K562 (cell line): ENCODE measurements around the gene CIAO3. TPM values are rescaled to one million over a fixed set of nuclear protein-coding genes. Genes with fewer than 3 reads are reported as not detected.

Source experiments
- ATAC-seq: fragments of 200-7000 bp; cut with Tn5 transposase; 3 replicates; pipeline ENCODE4 v1.9.1; 2020; ENCODE audit warnings: moderate library complexity
- BruUV-seq: library from RNA; stranded (reverse); fragments of 400-500 nt; replicated peaks from 2 replicates; lab custom pipeline; 2021; lab: Mats Ljungman, UMichigan
- CTCF ChIA-PET: fragments of 300-600 bp; formaldehyde crosslinking; extraction: SDS; loops from one replicate; lab custom pipeline; 2021; ENCODE audit warnings: low intra/inter-chr PET ratio; lab: Yijun Ruan, JAX
- POLR2A ChIA-PET: fragments of 300-600, 350-650 bp; sonication (Branson Sonifier 250); formaldehyde crosslinking; extraction: SDS; loops from one replicate; lab custom pipeline; 2021; ENCODE audit warnings: antibody characterized with exemption, inconsistent platforms; lab: Yijun Ruan, JAX
- DNase-seq, 4 experiments: peaks; one replicate each; pipeline versions ENCODE4 v3.0.0 to v3.0.0-alpha.2; 2011 to 2018; ENCODE audit warnings: low spot score in 3 of 4, mixed read lengths in 3 of 4; ENCODE audit errors: extremely low read depth in 1 of 4
- FAIRE-seq: peaks from 2 replicates; lab custom pipeline; 2011; peaks lifted over from hg19 to GRCh38; lab: Jason Lieb, UNC
- H2AFZ ChIP-seq: 2 replicates; pipeline ENCODE4 v1.6.0; 2011; ENCODE audit warnings: low read depth, low read length, control low read depth, inconsistent platforms
- H3K27ac ChIP-seq: fragments of 200-600 bp; 3 replicates; pipeline ENCODE4 v1.8.0; 2011; ENCODE audit warnings: low read depth, mild to moderate bottlenecking, control low read depth, inconsistent platforms, low read length, moderate library complexity, mixed read lengths; ENCODE audit errors: extremely low read depth
- H3K27me3 ChIP-seq, 2 experiments: fragments of 300-600 bp in 1 of 2; 2 replicates in 1 of 2; 3 replicates in 1 of 2; pipeline versions ENCODE4 v1.6.0 to v1.8.0; 2011; ENCODE audit warnings: inconsistent platforms in 2 of 2, low read length in 2 of 2, mild to moderate bottlenecking in 1 of 2, mixed read lengths in 1 of 2, moderate library complexity in 1 of 2; ENCODE audit not compliant: control insufficient read depth in 2 of 2, insufficient read depth in 2 of 2
- H3K36me3 ChIP-seq: fragments of 300-600 bp; 3 replicates; pipeline ENCODE4 v1.8.0; 2011; ENCODE audit warnings: mild to moderate bottlenecking, low read length, inconsistent platforms; ENCODE audit not compliant: control insufficient read depth, insufficient read depth
- H3K4me1 ChIP-seq, 2 experiments: fragments of 200-600 bp in 1 of 2; replicated peaks in 1 of 2; 2 replicates in 1 of 2; 3 replicates in 1 of 2; pipeline versions ENCODE4 v1.5.1 to v1.8.0; 2011; ENCODE audit warnings: inconsistent platforms in 2 of 2, low read length in 2 of 2, mild to moderate bottlenecking in 1 of 2, mixed read lengths in 1 of 2, moderate library complexity in 1 of 2; ENCODE audit not compliant: control insufficient read depth in 2 of 2, insufficient read depth in 2 of 2
- H3K4me2 ChIP-seq: 2 replicates; pipeline ENCODE4 v1.6.1; 2011; ENCODE audit warnings: low read length, control low read depth, inconsistent platforms, mixed read lengths; ENCODE audit not compliant: insufficient read depth
- H3K4me3 ChIP-seq: fragments of 200-600 bp; sonication (generic), shearing (Covaris generic); 2 replicates; pipeline ENCODE4 v1.5.1; 2016; ENCODE audit warnings: control low read depth, inconsistent platforms
- H3K79me2 ChIP-seq: fragments of 200-600 bp; 3 replicates; pipeline ENCODE4 v1.8.0; 2011; ENCODE audit warnings: low read length, inconsistent platforms; ENCODE audit not compliant: control insufficient read depth, insufficient read depth
- H3K9ac ChIP-seq, 2 experiments: 2 replicates each; pipeline versions ENCODE4 v1.6.0 to v1.6.1; 2011; ENCODE audit warnings: low read depth in 2 of 2, low read length in 2 of 2, control low read depth in 1 of 2, inconsistent platforms in 1 of 2, mild to moderate bottlenecking in 1 of 2, mixed read lengths in 1 of 2; ENCODE audit not compliant: insufficient read depth in 1 of 2
- H3K9me1 ChIP-seq: one replicate; pipeline ENCODE4 v1.6.0; 2011; ENCODE audit warnings: inconsistent platforms, mild to moderate bottlenecking, low read length, moderate library complexity; ENCODE audit not compliant: control insufficient read depth, insufficient read depth
- H3K9me3 ChIP-seq: replicated peaks from 2 replicates; pipeline ENCODE4 v1.5.1; 2011; ENCODE audit warnings: low read depth, low read length, inconsistent platforms; ENCODE audit not compliant: control insufficient read depth, insufficient read depth
- H4K20me1 ChIP-seq: replicated peaks from 2 replicates; pipeline ENCODE4 v1.6.1; 2011; ENCODE audit warnings: low read length, inconsistent platforms, mixed read lengths; ENCODE audit not compliant: control insufficient read depth, insufficient read depth
- E2F6 ChIP-seq, 2 experiments: IDR thresholded peaks; 2 replicates each; pipeline ENCODE4 v1.6.1; 2011; ENCODE audit warnings: borderline replicate concordance in 1 of 2, control low read depth in 1 of 2, low read depth in 1 of 2, low read length in 1 of 2, mild to moderate bottlenecking in 1 of 2, mixed read lengths in 1 of 2, moderate library complexity in 1 of 2; ENCODE audit not compliant: insufficient read depth in 1 of 2, insufficient read length in 1 of 2, poor library complexity in 1 of 2, severe bottlenecking in 1 of 2; ENCODE audit errors: extremely low read depth in 1 of 2
- ESRRA ChIP-seq: fragments of 450-650 bp; IDR thresholded peaks from 2 replicates; pipeline ENCODE4 v1.6.1; 2014; ENCODE audit warnings: low read depth, mild to moderate bottlenecking, moderate library complexity, borderline replicate concordance
- KAT7 ChIP-seq: sonication (generic); formaldehyde crosslinking; IDR thresholded peaks from 2 replicates; pipeline ENCODE4 v1.8.0; 2022; ENCODE audit warnings: missing genetic modification reagents, mild to moderate bottlenecking, borderline replicate concordance
- KDM4B ChIP-seq, 2 experiments: fragments of 450-650 bp in 1 of 2; sonication (generic) in 1 of 2; IDR thresholded peaks; 2 replicates each; pipeline ENCODE4 v1.6.1; 2016 to 2017; ENCODE audit warnings: borderline replicate concordance in 2 of 2, antibody characterized with exemption in 1 of 2, low read depth in 1 of 2, mild to moderate bottlenecking in 1 of 2
- POLR2AphosphoS5 ChIP-seq: IDR thresholded peaks from 2 replicates; pipeline ENCODE4 v1.6.1; 2011; ENCODE audit warnings: mild to moderate bottlenecking, low read depth, low read length, moderate library complexity; ENCODE audit not compliant: control insufficient read depth, insufficient read depth
- SIN3B ChIP-seq: fragments of 450-650 bp; IDR thresholded peaks from 2 replicates; pipeline ENCODE4 v1.6.1; 2017; ENCODE audit warnings: low read depth, mild to moderate bottlenecking, moderate library complexity
- ZBTB49 ChIP-seq: sonication (generic); formaldehyde crosslinking; IDR thresholded peaks from 2 replicates; pipeline ENCODE4 v1.8.0; 2022; ENCODE audit warnings: missing genetic modification reagents, mild to moderate bottlenecking, borderline replicate concordance
- ZNF124 ChIP-seq: sonication (generic); formaldehyde crosslinking; IDR thresholded peaks from 2 replicates; pipeline ENCODE4 v1.8.1; 2022; ENCODE audit warnings: missing genetic modification reagents
- ZNF395 ChIP-seq: fragments of 200-800 bp; sonication (Bioruptor generic); IDR thresholded peaks from 2 replicates; pipeline ENCODE4 v1.6.1; 2017; ENCODE audit warnings: missing genetic modification characterization, missing compliant biosample characterization
- WGBS: fragments of 100-300 bp; shearing (Covaris generic); methylation state at CpG from one replicate; pipeline ENCODE4 v1.1.6; 2016; ENCODE audit warnings: low coverage, mixed read lengths; ENCODE audit not compliant: insufficient coverage; ENCODE audit errors: missing lambda C conversion rate; 5-methylcytosine and 5-hydroxymethylcytosine counted together
- in situ Hi-C: fragments of 300-500 bp; cut with MboI; formaldehyde crosslinking; loops from 4 replicates; pipeline ENCODE4 v1.15.0; 2018; ENCODE audit warnings: inconsistent platforms, mixed read lengths
- intact Hi-C: fragments of 100-400 bp; cut with micrococcal nuclease; formaldehyde crosslinking; loops from 2 replicates; pipeline ENCODE4 v1.14.2; 2022
- polyA plus RNA-seq, 8 experiments: library from polyadenylated mRNA; depleted of rRNA in 4 of 8; stranded (reverse) in 5 of 8; unstranded in 3 of 8; fragments of >200 nt; fragmentation: Nextera tagmentation in 2 of 8; fragmentation: Illumina TruSeq in 1 of 8; extraction: Ambion mirVana in 2 of 8; extraction: Trizol in 1 of 8; gene quantifications; 2 replicates each; pipeline versions ENCODE4 v1.2.1 to v1.2.3, GENCODE V29; 2011 to 2014; ENCODE audit warnings: inconsistent platforms in 1 of 8, missing spikeins in 1 of 8
- total RNA-seq, 7 experiments: library from RNA; depleted of rRNA in 6 of 7; stranded (reverse); fragments of >200 nt in 6 of 7; fragmentation: Illumina TruSeq in 2 of 7; extraction: Trizol in 2 of 7; gene quantifications; 2 replicates each; pipeline versions ENCODE4 v1.2.1 to v1.2.3, GENCODE V29; 2011 to 2021; ENCODE audit warnings: low replicate concordance in 1 of 7

CIAO3 gene
- total and polyA plus RNA-seq, 9 of the 15 experiments (the other 6 are each of a cell fraction or from before 2014, with no cell fraction given), result 2.2 to 35.6 (median 18.7) TPM

GRCh38 chr16:720447-720989, 20.3 kb downstream of the CIAO3 start (continued):
- peak; percentile 80; the same call in 1 of the 2 replicates for TF ChIP-seq KAT7
- TF ChIP-seq E2F6 (IDR thresholded peaks at IDR 0.05; ENCODE audit: borderline replicate concordance in 1 of 2, extremely low read depth in 1 of 2, insufficient read depth in 1 of 2, insufficient read length in 1 of 2, low read depth in 1 of 2, low read length in 1 of 2, poor library complexity in 1 of 2, severe bottlenecking in 1 of 2), result peak in 1 of 2 experiments; percentile 60
- TF ChIP-seq ZNF124 (CRISPR knock-in tag), result no peak
- TF ChIP-seq ZNF395 (CRISPR knock-in tag), result peak; percentile 55; the same call in 1 of the 2 replicates
- TF ChIP-seq, all 486 proteins: peak for 56

DNA sequence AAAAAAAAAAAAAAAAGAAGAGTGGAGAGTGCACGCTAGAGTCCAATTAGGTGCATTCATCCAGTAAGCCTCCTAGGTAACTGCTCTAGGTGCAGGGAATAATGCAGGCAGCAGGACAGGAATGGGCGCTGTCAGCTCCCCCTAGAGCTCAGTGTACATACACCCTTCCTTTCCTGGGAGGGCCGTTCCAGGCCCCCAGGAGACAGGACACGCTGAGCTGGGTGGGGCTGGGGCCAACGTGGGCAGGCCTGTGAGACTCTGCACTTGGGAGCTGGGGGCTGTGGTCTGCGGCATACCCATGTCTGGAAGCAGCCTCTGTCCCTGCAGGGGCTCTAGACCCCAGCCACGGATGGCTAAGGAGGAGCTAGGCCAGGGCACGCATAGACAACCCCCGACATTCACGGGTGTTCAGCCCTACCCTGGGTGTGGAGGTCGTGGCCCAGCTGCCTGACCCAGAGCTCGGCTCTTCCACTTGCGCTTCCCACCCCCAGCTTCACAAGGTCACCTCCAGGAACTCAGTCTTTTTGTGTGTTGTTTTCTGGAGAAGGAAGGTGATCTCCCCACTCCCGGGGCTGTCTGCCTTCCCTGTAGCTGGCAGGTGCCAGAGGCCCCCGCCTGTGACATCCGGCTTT, 20.9 kb downstream of the CIAO3 start:
- Histone ChIP-seq H3K9me3 (no peaks in the 10 kb centered on the region), H3K4me1 (peaks cover 17 to 98% of the 10 kb centered on the region in 2 experiments; a peak in 4 of 5 replicates), H3K9me1 (peaks cover 3% of the 10 kb centered on the region), H3K79me2 (peaks cover 54% of the 10 kb centered on the region), H3K4me3 (peak overlapping the region; percentile 100), H2AFZ (peak overlapping the region; percentile 91; the same call in 1 of the 2 replicates), H3K4me2 (peak overlapping the region; percentile 90), H3K36me3 (peaks cover 31% of the 10 kb centered on the region; the same call in 2 of the 3 replicates), H3K27ac (peak overlapping the region; percentile 97), H3K27me3 (no peaks in the 10 kb centered on the region), H4K20me1 (no peaks in the 10 kb centered on the region; the same call in 1 of the 2 replicates), H3K9ac (peak overlapping the region; percentile 96 to 99)
- in situ Hi-C loops (loop anchor here (10.0 kb wide), 1 partner anchor 335 kb away; no protein-coding TSS in a partner anchor), intact Hi-C loops (no loop called here)
- DNase-seq (peak in 2 of 4 experiments; percentile 66 to 79), ATAC-seq (peak; percentile 27), FAIRE-seq (no peak)
- TSS peak; percentile 86 for BruUV-seq
- ChIA-PET CTCF (no interaction called here), POLR2A (interaction anchor here (0.5 to 2.3 kb wide), 11 partner anchors 10 to 1090 kb away, joined by 3 to 16 read pairs (median 4); no protein-coding TSS in a partner anchor)
- 1% methylated on average over 16 of the region's 16 CpGs for WGBS
- TF ChIP-seq KDM4B (IDR thresholded peaks at IDR 0.05; ENCODE audit: borderline replicate concordance in 2 of 2, low read depth in 1 of 2) (no peak), ESRRA (peak; percentile 77; the same call in 1 of the 2 replicates), POLR2AphosphoS5 (no peak), ZBTB49 (CRISPR knock-in tag) (no peak), SIN3B (0 out of 2 replicates have a peak, but pooled peaks have one; percentile 29)
